ENCODE measurements around the gene KCNH5.

The KCNH5 gene, protein sequence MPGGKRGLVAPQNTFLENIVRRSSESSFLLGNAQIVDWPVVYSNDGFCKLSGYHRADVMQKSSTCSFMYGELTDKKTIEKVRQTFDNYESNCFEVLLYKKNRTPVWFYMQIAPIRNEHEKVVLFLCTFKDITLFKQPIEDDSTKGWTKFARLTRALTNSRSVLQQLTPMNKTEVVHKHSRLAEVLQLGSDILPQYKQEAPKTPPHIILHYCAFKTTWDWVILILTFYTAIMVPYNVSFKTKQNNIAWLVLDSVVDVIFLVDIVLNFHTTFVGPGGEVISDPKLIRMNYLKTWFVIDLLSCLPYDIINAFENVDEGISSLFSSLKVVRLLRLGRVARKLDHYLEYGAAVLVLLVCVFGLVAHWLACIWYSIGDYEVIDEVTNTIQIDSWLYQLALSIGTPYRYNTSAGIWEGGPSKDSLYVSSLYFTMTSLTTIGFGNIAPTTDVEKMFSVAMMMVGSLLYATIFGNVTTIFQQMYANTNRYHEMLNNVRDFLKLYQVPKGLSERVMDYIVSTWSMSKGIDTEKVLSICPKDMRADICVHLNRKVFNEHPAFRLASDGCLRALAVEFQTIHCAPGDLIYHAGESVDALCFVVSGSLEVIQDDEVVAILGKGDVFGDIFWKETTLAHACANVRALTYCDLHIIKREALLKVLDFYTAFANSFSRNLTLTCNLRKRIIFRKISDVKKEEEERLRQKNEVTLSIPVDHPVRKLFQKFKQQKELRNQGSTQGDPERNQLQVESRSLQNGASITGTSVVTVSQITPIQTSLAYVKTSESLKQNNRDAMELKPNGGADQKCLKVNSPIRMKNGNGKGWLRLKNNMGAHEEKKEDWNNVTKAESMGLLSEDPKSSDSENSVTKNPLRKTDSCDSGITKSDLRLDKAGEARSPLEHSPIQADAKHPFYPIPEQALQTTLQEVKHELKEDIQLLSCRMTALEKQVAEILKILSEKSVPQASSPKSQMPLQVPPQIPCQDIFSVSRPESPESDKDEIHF

DNA sequence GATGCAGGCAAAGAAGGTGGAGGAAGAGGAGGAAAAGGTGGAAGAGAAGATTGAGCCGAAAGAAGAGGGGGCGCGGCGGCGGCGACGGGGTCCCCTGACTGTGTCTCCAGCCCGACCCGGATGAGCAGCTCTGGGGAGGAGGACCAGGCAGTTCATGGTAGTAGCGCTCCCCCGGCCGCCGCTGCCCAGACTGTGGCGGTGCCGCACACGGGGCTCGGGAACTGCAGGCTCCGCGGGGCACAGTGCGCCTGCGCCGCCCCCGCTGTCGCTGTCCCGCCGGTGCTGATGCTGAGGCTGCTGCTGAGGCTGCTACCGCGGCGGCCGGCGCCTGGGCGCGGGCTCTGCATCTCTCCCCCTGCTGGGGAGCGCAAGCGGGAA lies at the start of gene KCNH5:
TSS of gene KCNH5 (minus strand) at position 225 of the 378 bp plus-strand sequence. CDS start 272 bp downstream, outside the sequence.
- no peak for DNase-seq (ENCODE audit: low read depth in 3 of 3, low spot score in 1 of 3)

DNA sequence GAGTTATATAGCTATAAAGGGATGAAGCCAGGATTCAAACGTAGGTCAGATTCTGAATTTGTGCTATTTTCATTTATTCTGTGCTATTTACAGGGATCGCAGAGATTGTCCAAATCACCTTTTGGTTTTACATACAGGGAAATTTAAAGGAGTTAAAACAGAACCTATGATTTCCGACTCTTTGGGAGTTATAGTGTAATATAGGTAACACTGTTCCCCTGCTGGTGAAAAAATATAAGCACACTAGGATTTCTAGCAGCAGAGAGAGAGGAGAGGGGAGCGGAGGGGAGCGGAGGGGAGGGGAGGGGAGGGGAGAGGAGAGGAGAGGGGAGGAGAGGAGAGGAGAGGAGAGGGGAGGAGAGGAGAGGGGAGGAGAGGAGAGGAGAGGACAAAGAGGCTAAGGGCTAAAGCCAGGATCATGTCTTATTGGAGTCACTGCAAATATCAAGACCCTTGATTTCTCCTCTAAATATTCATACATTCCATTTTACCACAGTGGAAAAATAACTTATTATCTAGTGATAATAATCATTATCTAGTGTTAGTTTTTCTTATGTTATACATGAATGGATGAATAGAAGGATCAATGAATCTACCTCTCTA lies 46.2 kb upstream of the KCNH5 start:
- DNase-seq (ENCODE audit: low read depth in 3 of 3, low spot score in 1 of 3): no peak

DNA sequence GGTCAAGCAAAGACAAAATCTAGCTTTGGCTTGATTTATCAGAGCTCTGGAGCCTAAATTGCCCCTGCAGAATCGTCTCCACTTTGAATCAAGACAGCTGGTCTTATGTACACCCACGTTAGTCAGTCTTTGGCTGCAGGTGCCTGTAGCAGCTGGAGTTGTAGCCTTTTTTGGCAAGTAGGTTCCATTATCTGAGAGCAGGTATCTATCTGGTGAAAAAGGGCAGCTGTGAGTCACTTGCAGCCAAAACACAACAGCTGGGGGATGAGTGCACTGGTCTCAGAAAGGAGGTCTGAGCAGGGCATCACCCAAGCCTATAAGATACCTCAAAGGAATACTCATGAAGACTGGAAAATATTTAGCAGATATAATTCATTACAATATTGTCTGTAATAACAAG lies 43.6 kb upstream of the KCNH5 start:
- no peak for DNase-seq (ENCODE audit: low read depth in 3 of 3, low spot score in 1 of 3)

DNA sequence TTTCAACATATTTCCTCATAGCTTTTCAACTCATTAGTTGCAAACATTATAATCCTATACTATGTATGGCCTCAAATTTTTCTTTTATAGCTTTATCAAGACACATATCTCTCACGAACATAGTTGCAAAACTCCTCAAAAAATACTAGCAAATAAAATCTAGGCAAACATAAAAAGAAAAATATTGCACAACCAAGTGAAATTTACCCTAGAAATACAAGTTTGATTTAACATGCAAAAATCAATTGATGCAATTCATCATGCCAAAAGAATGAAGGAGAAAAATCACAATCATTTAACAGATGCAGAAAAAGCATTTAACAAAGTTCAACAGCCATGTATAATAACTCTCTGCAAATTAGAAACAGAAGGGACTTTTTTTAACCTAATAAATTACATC lies 33.3 kb upstream of the KCNH5 start:
- no peak for DNase-seq (ENCODE audit: low read depth in 3 of 3, low spot score in 1 of 3)

DNA sequence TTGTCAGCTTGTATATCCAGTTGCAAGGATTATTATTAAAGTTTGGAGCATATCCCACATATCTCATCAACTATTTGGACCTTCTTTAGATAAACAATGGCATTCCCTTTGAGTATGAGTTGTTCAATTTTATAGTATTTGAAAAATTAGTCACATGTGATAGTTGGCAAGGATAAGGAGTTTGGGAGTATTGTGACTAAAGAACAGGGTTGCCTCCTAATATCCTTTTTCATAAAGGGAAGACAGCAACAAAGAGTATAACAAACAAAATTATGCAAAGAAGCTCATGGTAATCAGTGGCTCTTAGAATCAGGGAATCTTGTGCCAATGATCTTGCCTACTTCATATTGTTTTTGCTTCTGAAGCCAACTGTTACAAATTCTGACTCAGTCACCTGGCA lies 31.2 kb upstream of the KCNH5 start:
- no peak for DNase-seq (ENCODE audit: low read depth in 3 of 3, low spot score in 1 of 3)

DNA sequence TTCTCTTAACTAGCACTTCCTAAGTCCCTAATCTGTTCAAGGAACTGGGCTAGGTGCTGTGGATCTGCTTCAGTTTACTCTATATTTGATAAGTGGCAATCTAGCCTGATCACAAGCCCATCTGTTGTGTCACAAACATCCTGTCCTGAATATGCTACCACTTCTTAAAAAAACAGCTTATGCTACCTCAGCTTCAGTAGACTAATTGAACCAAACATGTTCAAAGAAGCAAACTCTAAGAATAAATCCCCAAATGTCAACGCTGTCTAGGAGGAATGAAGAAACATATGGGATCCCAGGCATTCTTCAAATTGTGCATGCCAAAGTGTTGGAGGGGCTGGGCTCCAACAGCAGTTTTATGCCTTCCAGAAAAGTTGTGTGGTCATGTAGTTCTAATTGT lies 10.4 kb upstream of the KCNH5 start:
- no peak for DNase-seq (ENCODE audit: low read depth in 3 of 3, low spot score in 1 of 3)

DNA sequence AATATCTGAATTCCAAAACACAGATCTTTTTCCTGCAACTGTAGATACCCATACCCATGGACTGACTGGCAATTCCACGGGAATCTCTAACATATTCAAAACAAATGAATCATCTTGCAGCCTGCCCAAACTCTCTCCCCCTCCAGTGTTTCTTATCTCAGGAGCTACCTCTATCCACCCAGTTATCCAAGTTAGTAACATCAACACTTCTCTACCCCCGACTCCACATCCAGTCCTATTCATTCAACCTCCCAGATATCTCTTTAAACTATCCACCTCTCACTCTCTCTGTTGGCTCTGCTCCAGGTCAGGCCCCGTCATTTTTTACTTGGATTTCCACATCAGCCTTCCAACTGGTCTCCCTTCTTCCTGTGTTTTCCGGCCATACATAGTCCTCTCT lies 6.7 kb upstream of the KCNH5 start:
- no peak for DNase-seq (ENCODE audit: low read depth in 3 of 3, low spot score in 1 of 3)

DNA sequence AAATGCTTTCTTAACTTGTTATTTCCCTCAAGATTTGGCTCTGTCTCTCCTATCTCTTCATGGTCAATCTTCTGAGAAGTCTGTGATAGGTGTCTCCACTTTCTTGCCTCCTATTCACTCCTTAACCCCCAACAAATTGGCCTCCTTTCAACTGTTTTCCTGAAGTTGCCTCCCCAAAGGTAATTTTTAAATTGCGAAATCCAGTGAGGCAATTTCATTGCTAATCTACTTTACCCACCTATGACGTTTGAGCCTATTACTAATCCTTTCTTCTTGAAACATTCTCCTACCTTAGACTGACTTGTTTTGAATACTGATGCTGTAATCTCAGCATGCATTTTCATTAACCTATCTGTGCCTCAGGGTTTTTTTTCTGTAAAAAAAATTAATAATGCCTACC lies 6.0 kb upstream of the KCNH5 start:
- no peak for DNase-seq (ENCODE audit: low read depth in 3 of 3, low spot score in 1 of 3)

DNA sequence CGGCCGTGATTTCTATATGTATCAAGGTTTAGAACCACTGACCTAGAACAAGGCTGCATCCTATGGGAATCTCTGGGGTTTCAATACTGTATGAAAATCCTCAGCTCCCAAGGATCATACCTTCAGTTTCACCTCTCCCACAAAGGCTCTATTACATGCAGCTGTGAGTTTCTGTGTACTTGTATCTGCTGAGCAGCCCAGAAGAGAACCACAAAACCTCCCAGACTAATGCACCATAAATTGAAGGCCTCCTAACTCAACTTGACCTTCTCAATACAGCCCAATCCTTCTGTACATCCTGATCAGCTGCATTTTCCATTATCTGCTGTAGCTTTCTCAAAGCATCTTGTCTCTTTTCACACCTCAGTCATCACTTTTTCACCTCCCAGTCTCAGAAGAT lies 5.4 kb upstream of the KCNH5 start:
- DNase-seq (ENCODE audit: low read depth in 3 of 3, low spot score in 1 of 3): no peak

DNA sequence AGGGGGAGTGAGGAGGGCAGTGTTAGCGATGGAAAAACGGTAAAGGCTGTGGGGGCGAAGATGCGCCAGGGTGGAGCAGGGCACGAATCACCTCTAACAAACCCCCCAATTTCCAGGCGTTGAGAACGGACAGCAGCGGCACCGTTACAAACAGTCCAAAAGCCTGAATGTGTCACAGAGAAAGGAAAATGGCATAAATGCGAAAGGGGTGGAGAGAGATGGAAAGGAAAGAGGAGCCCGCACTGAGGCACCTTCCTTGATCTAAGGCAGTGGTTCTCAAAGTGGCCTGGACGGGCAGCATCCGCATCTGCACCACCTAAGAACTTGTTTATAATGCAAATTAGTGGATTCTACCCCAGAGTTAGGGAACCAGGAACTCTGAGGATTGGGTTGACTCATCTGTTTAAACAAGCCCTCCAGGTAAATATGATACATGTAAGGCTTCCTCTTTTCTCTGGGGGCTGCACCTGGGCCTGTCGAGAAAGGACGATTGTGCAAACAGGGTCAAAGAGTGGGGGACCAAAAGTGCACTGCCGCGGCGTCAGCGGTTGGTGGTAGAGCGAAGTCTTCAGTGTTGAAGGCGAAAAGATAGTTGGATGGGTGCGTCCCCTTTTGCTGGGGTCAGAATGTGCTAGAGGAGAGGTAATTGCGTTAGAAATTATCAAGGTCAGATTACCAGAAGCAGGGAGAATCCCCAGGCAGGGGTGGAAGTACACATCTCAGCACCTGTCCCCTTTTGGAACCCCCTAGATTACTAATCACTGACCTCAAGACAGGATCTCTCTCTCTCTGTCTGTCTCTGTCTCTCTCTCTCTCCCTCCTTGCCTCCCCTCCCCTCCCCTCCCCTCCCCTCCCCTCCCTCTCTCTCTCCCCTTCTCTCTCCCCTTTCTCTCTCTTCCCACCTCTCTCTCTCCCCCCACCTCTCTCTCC lies 1.3 kb upstream of the KCNH5 start:
- DNase-seq (ENCODE audit: low read depth in 3 of 3, low spot score in 1 of 3): no peak

DNA sequence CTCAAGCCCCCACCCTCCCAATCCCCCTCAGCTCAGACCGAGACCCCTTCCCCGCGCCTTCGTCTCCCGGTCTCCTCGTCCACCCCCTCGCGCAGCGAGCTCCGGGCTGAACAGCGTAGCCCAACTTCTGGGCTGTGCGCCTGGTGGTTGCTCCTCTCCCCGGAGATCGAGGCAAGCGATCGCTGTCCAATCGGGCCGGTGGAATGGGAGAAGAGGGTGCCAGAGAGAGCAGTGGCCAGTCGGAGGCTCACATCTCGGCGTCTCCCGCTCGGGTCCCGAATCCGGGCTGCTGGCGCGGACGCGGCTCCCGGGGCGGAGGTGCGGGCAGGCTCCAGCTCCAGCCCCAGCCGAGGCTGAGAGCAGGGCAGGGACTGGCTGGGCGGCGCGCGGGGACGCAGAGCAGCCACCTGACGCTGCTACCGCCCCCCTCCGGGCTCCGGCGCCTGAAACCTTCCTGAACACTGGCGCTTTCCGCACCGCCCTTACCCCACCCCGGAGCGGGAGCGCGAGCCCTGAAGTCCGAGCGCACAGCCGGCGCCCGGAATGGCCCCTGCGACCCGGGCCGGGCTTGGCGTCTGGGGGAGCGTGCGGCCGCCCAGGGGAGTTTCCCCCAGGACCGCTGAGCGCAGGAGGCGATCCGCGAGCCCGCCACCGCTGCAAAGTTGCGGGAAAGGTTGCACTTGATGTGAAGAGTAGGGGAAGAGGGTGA lies 508 bp upstream of the KCNH5 start:
- no peak for DNase-seq (ENCODE audit: low read depth in 3 of 3, low spot score in 1 of 3)

DNA sequence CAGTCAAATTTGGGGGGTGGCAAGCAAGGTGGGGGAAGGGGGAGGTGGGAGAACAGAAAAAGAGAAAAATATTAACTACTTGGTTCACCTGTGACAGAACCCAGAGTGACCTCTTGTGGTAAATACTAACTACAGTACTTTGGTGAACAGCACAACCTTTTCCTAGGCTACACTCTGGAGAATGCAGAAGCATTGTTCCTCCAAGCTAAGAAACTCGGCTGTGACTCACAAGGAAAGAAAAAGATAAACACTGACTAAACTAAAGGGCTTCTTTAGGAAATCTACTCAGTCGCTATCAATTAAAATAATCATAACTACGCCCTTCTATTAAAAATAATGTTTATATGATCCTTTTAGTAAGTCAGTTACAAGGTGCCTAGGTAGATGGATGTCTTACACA lies 5.4 kb downstream of the KCNH5 start:
- DNase-seq (ENCODE audit: low read depth in 3 of 3, low spot score in 1 of 3): no peak

DNA sequence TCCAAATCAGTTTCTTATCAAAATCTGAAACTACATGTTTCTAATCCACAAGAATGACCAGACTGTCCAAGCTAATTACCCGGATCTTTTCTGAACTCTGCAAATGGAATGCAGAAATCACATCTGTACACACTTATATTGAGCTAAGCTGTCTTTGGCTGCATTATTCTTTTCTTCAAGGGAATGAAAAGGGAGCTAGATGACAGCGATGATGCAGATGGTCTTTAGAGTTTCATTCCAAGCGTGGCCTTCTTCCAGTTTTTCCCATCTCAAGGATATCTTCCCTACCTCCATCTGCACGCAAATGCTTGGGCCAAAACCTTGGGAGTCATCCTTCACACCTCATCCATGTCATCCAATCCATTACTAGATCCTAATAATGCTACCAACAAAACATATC lies 12.6 kb downstream of the KCNH5 start:
- no peak for DNase-seq (ENCODE audit: low read depth in 3 of 3, low spot score in 1 of 3)

DNA sequence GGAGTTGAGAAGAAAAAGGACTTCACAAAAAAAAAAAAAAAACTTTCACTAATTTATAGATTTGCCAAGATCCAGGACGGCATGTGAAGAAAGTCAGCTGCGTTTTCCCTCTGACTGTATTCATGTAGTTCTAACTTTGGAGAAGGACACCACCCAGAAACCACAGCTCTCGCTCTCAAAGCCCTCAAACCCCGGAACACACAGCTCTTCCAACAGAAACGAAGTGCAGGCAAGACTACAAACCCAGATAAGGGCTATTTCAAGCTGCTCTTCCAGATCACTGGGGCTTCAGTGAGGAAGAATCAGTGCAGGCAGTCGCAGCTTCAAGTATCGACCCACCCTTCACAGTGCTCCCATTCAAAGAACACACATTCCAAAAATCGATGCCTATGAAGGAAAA lies 13.2 kb downstream of the KCNH5 start:
- DNase-seq (ENCODE audit: low read depth in 3 of 3, low spot score in 1 of 3): no peak

DNA sequence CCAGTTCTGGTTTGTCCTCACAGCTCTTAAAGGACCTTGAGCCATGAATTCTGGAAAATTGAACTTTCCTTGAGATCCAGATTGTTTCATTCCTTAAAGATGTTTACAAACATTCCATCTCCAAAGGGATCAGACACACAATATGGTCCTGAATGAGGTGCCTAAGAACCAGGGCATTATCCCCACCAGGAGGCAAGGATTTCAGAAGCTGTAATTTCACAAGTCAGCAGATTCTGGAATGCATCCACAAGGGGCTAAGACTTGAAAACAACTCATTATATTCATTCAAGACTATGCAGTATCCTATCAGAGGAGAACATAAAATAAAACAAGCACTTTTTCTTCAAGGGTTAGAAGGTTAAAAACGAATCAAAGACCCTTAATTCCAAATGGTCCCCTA lies 15.1 kb downstream of the KCNH5 start:
- no peak for DNase-seq (ENCODE audit: low read depth in 3 of 3, low spot score in 1 of 3)

DNA sequence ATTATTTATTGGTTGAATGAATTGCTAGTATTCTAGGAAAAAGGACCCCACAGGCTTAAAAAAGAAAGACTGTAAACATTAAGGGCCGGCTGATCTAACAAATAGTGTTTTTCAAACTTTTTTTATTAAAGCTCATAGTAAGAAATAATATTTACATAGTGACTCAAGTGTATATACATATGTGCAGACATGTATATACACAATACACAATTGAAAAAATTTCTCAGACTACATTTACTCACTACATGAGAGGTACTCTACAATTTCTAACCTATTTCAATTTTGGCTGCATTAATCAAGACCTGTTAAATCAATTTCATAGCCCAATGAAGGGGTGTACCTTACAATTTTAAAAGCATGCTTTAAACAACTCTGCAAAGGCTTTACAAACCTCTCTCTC lies 17.5 kb downstream of the KCNH5 start:
- DNase-seq (ENCODE audit: low read depth in 3 of 3, low spot score in 1 of 3): no peak

DNA sequence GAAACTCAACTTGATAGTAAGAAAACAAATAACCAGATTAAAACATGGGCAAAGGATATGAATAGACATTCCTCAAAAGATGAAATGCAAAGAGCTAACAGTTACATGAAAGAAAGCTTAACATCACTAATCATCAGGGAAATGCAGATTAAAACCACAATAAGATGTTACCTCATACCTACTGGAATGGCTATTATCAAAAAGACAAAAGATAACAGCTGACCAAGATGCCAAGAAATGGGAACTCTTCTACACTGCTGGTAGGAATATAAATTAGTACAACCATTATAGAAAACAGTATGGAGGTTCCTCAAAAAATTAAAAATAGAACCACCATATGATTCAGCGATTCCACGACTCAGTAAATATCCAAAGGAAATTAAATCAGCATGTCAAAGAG lies 18.8 kb downstream of the KCNH5 start:
- DNase-seq (ENCODE audit: low read depth in 3 of 3, low spot score in 1 of 3): no peak

DNA sequence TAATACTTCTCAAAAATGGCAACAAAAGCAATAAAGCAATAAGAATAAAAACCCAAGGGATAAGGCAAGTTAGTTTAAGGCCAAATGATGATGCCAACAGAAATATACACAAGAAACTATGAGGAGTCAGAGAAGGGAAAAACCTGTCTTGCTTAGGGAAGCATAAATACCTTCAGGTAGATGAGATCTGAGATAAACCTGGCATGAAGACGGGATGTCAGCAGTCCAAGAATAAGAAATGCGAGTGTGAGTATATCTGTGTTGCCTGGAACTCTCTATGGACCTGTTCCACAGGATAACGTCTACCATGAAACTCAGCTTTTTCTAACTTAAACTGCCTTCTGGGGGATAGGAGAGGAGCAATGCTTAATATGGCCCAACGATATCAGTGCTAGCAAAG lies 30.6 kb downstream of the KCNH5 start:
- no peak for DNase-seq (ENCODE audit: low read depth in 3 of 3, low spot score in 1 of 3)

DNA sequence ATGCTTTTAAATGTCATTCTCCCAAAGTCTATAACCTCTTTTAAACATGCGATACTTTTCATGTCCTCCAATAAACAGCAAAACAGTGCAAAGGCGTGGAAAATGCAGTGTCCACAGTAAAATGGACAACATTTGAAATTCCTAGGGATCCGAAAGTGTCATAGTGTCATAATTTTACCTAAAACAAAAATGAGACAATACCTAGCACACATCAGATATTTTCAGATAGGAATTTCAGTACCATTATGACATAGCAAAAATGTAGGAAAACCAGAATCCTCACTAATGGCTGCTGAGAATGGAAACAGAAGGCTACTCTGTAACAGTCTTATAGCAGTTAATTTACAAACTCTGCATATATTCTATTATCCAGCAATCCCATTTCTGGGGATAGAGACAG lies 33.1 kb downstream of the KCNH5 start:
- DNase-seq (ENCODE audit: low read depth in 3 of 3, low spot score in 1 of 3): no peak

DNA sequence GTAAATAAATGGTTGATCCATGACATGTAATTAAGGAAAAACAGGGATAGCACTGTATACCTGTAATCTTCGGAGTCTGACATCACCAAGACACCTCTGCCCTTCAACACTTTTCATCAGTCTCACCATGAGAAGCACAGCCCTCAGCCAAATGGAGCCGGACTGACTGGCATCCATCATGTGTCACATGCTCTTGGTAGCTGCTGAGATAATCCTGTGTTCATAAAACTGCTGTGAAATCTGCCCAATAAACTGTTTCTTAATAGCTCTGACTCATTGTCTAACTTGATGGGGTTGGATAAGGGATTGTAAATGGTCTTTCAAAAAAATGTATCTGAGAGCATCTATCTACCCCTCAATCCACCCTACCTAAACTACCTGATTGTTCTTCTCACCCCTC lies 33.6 kb downstream of the KCNH5 start:
- DNase-seq (ENCODE audit: low read depth in 3 of 3, low spot score in 1 of 3): no peak

Measured in stimulated activated CD4-positive, alpha-beta T cell treated with anti-CD3 and anti-CD28 coated beads, TNF-alpha, amount 100 ng/mL, for 1 hour (primary cell).